Measurements from ENCODE around the gene IGFBP5.

Gene IGFBP5

GRCh38 chr2:216717491-216717901 lies 22.1 kb upstream of the IGFBP5 start:
- no peak for TF ChIP-seq CTCF (conservative IDR thresholded peaks at IDR 0.05; ENCODE audit: control insufficient read depth, insufficient read depth, low read depth, low read length)
- no peak overlapping the region for H3K4me3 ChIP-seq (ENCODE audit: control insufficient read depth, low read depth, low read length)
- DNase-seq (ENCODE audit: low read depth) = no peak

GRCh38 chr2:216716109-216716508 lies 20.8 kb upstream of the IGFBP5 start:
- DNase-seq (ENCODE audit: low read depth) = no peak
- no peak for TF ChIP-seq CTCF (conservative IDR thresholded peaks at IDR 0.05; ENCODE audit: control insufficient read depth, insufficient read depth, low read depth, low read length)
- no peak overlapping the region for H3K4me3 ChIP-seq (ENCODE audit: control insufficient read depth, low read depth, low read length)

- no peak for TF ChIP-seq CTCF (conservative IDR thresholded peaks at IDR 0.05; ENCODE audit: control insufficient read depth, insufficient read depth, low read depth, low read length)
- H3K4me3 ChIP-seq (ENCODE audit: control insufficient read depth, low read depth, low read length) = no peak overlapping the region
- DNase-seq (ENCODE audit: low read depth) = no peak
These were observed 20.1 kb upstream of the IGFBP5 start for GRCh38 chr2:216715402-216715974.

- peak; percentile 19 for DNase-seq (ENCODE audit: low read depth)
- H3K4me3 ChIP-seq (ENCODE audit: control insufficient read depth, low read depth, low read length) = no peak overlapping the region
- no peak for TF ChIP-seq CTCF (conservative IDR thresholded peaks at IDR 0.05; ENCODE audit: control insufficient read depth, insufficient read depth, low read depth, low read length)
These were observed 19.0 kb upstream of the IGFBP5 start for GRCh38 chr2:216714376-216714775.

- H3K4me3 ChIP-seq (ENCODE audit: control insufficient read depth, low read depth, low read length) = no peak overlapping the region
- no peak for TF ChIP-seq CTCF (conservative IDR thresholded peaks at IDR 0.05; ENCODE audit: control insufficient read depth, insufficient read depth, low read depth, low read length)
- DNase-seq (ENCODE audit: low read depth) = peak; percentile 93
These were observed 18.5 kb upstream of the IGFBP5 start for GRCh38 chr2:216713691-216714336.

- H3K4me3 ChIP-seq (ENCODE audit: control insufficient read depth, low read depth, low read length) = no peak overlapping the region
- TF ChIP-seq CTCF (conservative IDR thresholded peaks at IDR 0.05; ENCODE audit: control insufficient read depth, insufficient read depth, low read depth, low read length) = no peak
- DNase-seq (ENCODE audit: low read depth) = no peak
These were observed 16.0 kb upstream of the IGFBP5 start for GRCh38 chr2:216711348-216711747.

All from fibroblast of mammary gland (primary cell).